Fibroblast of lung (primary cell): ENCODE measurements around the gene SHISA9. TPM values are rescaled to one million over a fixed set of nuclear protein-coding genes. Genes with fewer than 3 reads are reported as not detected.

ENCODE experiments used
- DNase-seq, 2 donors: peaks; one replicate each; pipeline versions ENCODE4 v3.0.0 to v3.0.0-alpha.2; 2010; ENCODE audit warnings: low read depth in 2 of 2
- H2AFZ ChIP-seq: 2 replicates; pipeline ENCODE4 v1.5.1; 2012; ENCODE audit warnings: low read length, control low read depth, inconsistent platforms
- H3K27ac ChIP-seq: 2 replicates; pipeline ENCODE4 v1.5.1; 2011; ENCODE audit warnings: low read length, control low read depth; ENCODE audit not compliant: insufficient read depth
- H3K27me3 ChIP-seq: 2 replicates; pipeline ENCODE4 v1.5.1; 2011; ENCODE audit warnings: mild to moderate bottlenecking, low read length; ENCODE audit not compliant: control insufficient read depth, insufficient read depth
- H3K36me3 ChIP-seq: 2 replicates; pipeline ENCODE4 v1.5.1; 2011; ENCODE audit warnings: low read length; ENCODE audit not compliant: control insufficient read depth, insufficient read depth
- H3K4me1 ChIP-seq: 2 replicates; pipeline ENCODE4 v1.5.1; 2011; ENCODE audit warnings: low read length; ENCODE audit not compliant: control insufficient read depth, insufficient read depth; ENCODE audit errors: extremely low read depth
- H3K4me2 ChIP-seq: 2 replicates; pipeline ENCODE4 v1.5.1; 2011; ENCODE audit warnings: low read length, control low read depth; ENCODE audit not compliant: insufficient read depth; ENCODE audit errors: extremely low read depth
- H3K4me3 ChIP-seq, 4 experiments: fragments of 200-600 bp in 1 of 4; sonication (generic) in 1 of 4; replicated peaks in 1 of 4; 2 replicates each; pipeline ENCODE4 v1.5.1; 2011 to 2016; ENCODE audit warnings: low read length in 4 of 4, low read depth in 3 of 4, mild to moderate bottlenecking in 3 of 4, control low read depth in 2 of 4, inconsistent platforms in 1 of 4, mixed read lengths in 1 of 4; ENCODE audit not compliant: insufficient read depth in 1 of 4; ENCODE audit errors: control extremely low read depth in 1 of 4
- H3K79me2 ChIP-seq: 2 replicates; pipeline ENCODE4 v1.5.1; 2012; ENCODE audit warnings: mild to moderate bottlenecking, low read length, inconsistent platforms; ENCODE audit not compliant: control insufficient read depth, insufficient read depth
- H3K9ac ChIP-seq: 2 replicates; pipeline ENCODE4 v1.5.1; 2011; ENCODE audit warnings: mild to moderate bottlenecking, low read length, control low read depth; ENCODE audit not compliant: insufficient read depth
- H3K9me3 ChIP-seq: 2 replicates; pipeline ENCODE4 v1.5.1; 2012; ENCODE audit warnings: low read depth, low read length; ENCODE audit not compliant: control insufficient read depth, insufficient read depth
- H4K20me1 ChIP-seq: 2 replicates; pipeline ENCODE4 v1.5.1; 2011; ENCODE audit warnings: low read length; ENCODE audit not compliant: control insufficient read depth, insufficient read depth; ENCODE audit errors: extremely low read depth
- CTCF ChIP-seq, 2 donors: IDR thresholded peaks in 1 of 2; conservative IDR thresholded peaks in 1 of 2; 1 replicate in 1 of 2; 2 replicates in 1 of 2; pipeline ENCODE4 v1.5.1; 2011 to 2012; ENCODE audit warnings: low read length in 2 of 2, control low read depth in 1 of 2, inconsistent platforms in 1 of 2, low read depth in 1 of 2, mild to moderate bottlenecking in 1 of 2
- EZH2 ChIP-seq: IDR thresholded peaks from 2 replicates; pipeline ENCODE4 v1.5.1; 2012; ENCODE audit warnings: low read length, control low read depth, mild to moderate bottlenecking; ENCODE audit errors: missing control alignments
- polyA plus RNA-seq, 2 donors: library from polyadenylated mRNA; depleted of rRNA in 1 of 2; stranded (reverse) in 1 of 2; unstranded in 1 of 2; fragments of >200 nt; gene quantifications; 2 replicates each; pipeline ENCODE4 v1.2.1, GENCODE V29; 2011 to 2012; ENCODE audit warnings: missing spikeins in 1 of 2
- total RNA-seq: library from RNA; depleted of rRNA; stranded (reverse); fragments of >200 nt; gene quantifications from 2 replicates; pipeline ENCODE4 v1.2.1, GENCODE V29; 2014

Gene SHISA9
- total and polyA plus RNA-seq, 2 donors (not counting 1 experiment from before 2014, with no cell fraction given), result not detected

- Histone ChIP-seq H3K36me3 (no peaks in the 10 kb centered on the region), H3K27ac (no peak overlapping the region), H2AFZ (no peak overlapping the region), H4K20me1 (no peaks in the 10 kb centered on the region), H3K4me3 (no peak overlapping the region), H3K4me1 (no peaks in the 10 kb centered on the region), H3K9me3 (no peaks in the 10 kb centered on the region), H3K27me3 (no peaks in the 10 kb centered on the region), H3K79me2 (no peaks in the 10 kb centered on the region), H3K9ac (no peak overlapping the region), H3K4me2 (no peak overlapping the region)
- no peak for DNase-seq
- TF ChIP-seq CTCF (conservative IDR thresholded peaks at IDR 0.05 in 1 of 2, IDR thresholded peaks at IDR 0.05 in 1 of 2; ENCODE audit: low read depth in 1 of 2, low read length in 2 of 2), result no peak
- TF ChIP-seq EZH2, result no peak
Measured at GRCh38 chr16:12881740-12882139, 19.7 kb upstream of the SHISA9 start.

- no peaks in the 10 kb centered on the region for H4K20me1 ChIP-seq
- no peak overlapping the region for H3K4me3 ChIP-seq
- no peaks in the 10 kb centered on the region for H3K36me3 ChIP-seq
- H3K79me2 ChIP-seq, result no peaks in the 10 kb centered on the region
- H3K9ac ChIP-seq, result no peak overlapping the region
- no peak for TF ChIP-seq EZH2
- no peaks in the 10 kb centered on the region for H3K27me3 ChIP-seq
- no peak overlapping the region for H2AFZ ChIP-seq
- DNase-seq, result no peak
- no peaks in the 10 kb centered on the region for H3K9me3 ChIP-seq
- H3K4me1 ChIP-seq, result no peaks in the 10 kb centered on the region
- no peak overlapping the region for H3K4me2 ChIP-seq
- H3K27ac ChIP-seq, result no peak overlapping the region
Measured at GRCh38 chr16:12885742-12886141, 15.7 kb upstream of the SHISA9 start.

GRCh38 chr16:12891836-12892235 is 9.6 kb upstream of the SHISA9 start:
- DNase-seq, result no peak
- no peaks in the 10 kb centered on the region for H4K20me1 ChIP-seq
- no peak overlapping the region for H3K27ac ChIP-seq
- no peaks in the 10 kb centered on the region for H3K79me2 ChIP-seq
- no peak overlapping the region for H3K4me3 ChIP-seq
- no peaks in the 10 kb centered on the region for H3K9me3 ChIP-seq
- H3K4me2 ChIP-seq, result no peak overlapping the region
- no peaks in the 10 kb centered on the region for H3K27me3 ChIP-seq
- H2AFZ ChIP-seq, result no peak overlapping the region
- no peaks in the 10 kb centered on the region for H3K4me1 ChIP-seq
- no peaks in the 10 kb centered on the region for H3K36me3 ChIP-seq
- no peak overlapping the region for H3K9ac ChIP-seq
- TF ChIP-seq CTCF (conservative IDR thresholded peaks at IDR 0.05 in 1 of 2, IDR thresholded peaks at IDR 0.05 in 1 of 2; ENCODE audit: low read depth in 1 of 2, low read length in 2 of 2) (no peak), EZH2 (no peak)
